ENCODE data around the gene PRKACA. TPM values are rescaled to one million over a fixed set of nuclear protein-coding genes. Genes with fewer than 3 reads are reported as not detected.

The PRKACA gene
- total RNA-seq, 1 donor from 2014 or later, result 82.9 TPM

GRCh38 chr19:14141041-14141440 is 23.5 kb upstream of the PRKACA start:
- H3K27ac Mint-ChIP-seq (ENCODE audit: unreplicated experiment), result no peak overlapping the region
- H3K27me3 Mint-ChIP-seq (ENCODE audit: unreplicated experiment), result peaks cover 2% of the 10 kb centered on the region
- no peak for TF ChIP-seq CTCF (IDR thresholded peaks at IDR 0.05; ENCODE audit: partially characterized antibody, unreplicated experiment)
- no peaks in the 10 kb centered on the region for H3K36me3 Mint-ChIP-seq (ENCODE audit: unreplicated experiment)
- H3K9me3 Mint-ChIP-seq (ENCODE audit: unreplicated experiment), result peaks cover 1% of the 10 kb centered on the region
- peaks cover 2% of the 10 kb centered on the region for H3K4me1 Mint-ChIP-seq (ENCODE audit: low read depth, unreplicated experiment)
- no peak for DNase-seq
- no peak overlapping the region for H3K4me3 Mint-ChIP-seq (ENCODE audit: unreplicated experiment)

- no peak for DNase-seq
- Mint-ChIP-seq H3K27ac (ENCODE audit: unreplicated experiment) (no peak overlapping the region), H3K27me3 (ENCODE audit: unreplicated experiment) (peaks cover 6% of the 10 kb centered on the region), H3K36me3 (ENCODE audit: unreplicated experiment) (no peaks in the 10 kb centered on the region), H3K4me1 (ENCODE audit: low read depth, unreplicated experiment) (peaks cover 3% of the 10 kb centered on the region), H3K4me3 (ENCODE audit: unreplicated experiment) (no peak overlapping the region), H3K9me3 (ENCODE audit: unreplicated experiment) (peaks cover 3% of the 10 kb centered on the region)
- TF ChIP-seq CTCF (IDR thresholded peaks at IDR 0.05; ENCODE audit: partially characterized antibody, unreplicated experiment), result no peak
Measured at GRCh38 chr19:14139944-14140343, 22.4 kb upstream of the PRKACA start.

GRCh38 chr19:14138576-14139265 is 21.2 kb upstream of the PRKACA start:
- H3K27me3 Mint-ChIP-seq (ENCODE audit: unreplicated experiment), result peaks cover 6% of the 10 kb centered on the region
- no peak overlapping the region for H3K4me3 Mint-ChIP-seq (ENCODE audit: unreplicated experiment)
- no peak for TF ChIP-seq CTCF (IDR thresholded peaks at IDR 0.05; ENCODE audit: partially characterized antibody, unreplicated experiment)
- no peaks in the 10 kb centered on the region for H3K36me3 Mint-ChIP-seq (ENCODE audit: unreplicated experiment)
- no peak overlapping the region for H3K27ac Mint-ChIP-seq (ENCODE audit: unreplicated experiment)
- H3K4me1 Mint-ChIP-seq (ENCODE audit: low read depth, unreplicated experiment), result peaks cover 6% of the 10 kb centered on the region
- peaks cover 3% of the 10 kb centered on the region for H3K9me3 Mint-ChIP-seq (ENCODE audit: unreplicated experiment)
- no peak for DNase-seq

GRCh38 chr19:14136509-14137281 is 19.1 kb upstream of the PRKACA start, which contains the start of gene ASF1B:
Gene ASF1B (minus strand): TSS chr19:14136589. CDS start chr19:14136456, 133 bp downstream.
- TF ChIP-seq CTCF (IDR thresholded peaks at IDR 0.05; ENCODE audit: partially characterized antibody, unreplicated experiment), result peak; percentile 76
- DNase-seq, result peak; percentile 97
- Mint-ChIP-seq H3K27me3 (ENCODE audit: unreplicated experiment) (peaks cover 6% of the 10 kb centered on the region), H3K9me3 (ENCODE audit: unreplicated experiment) (peaks cover 3% of the 10 kb centered on the region), H3K4me3 (ENCODE audit: unreplicated experiment) (peak within 1 kb of the TSS; percentile 98), H3K4me1 (ENCODE audit: low read depth, unreplicated experiment) (peaks cover 6% of the 10 kb centered on the region), H3K36me3 (ENCODE audit: unreplicated experiment) (no peaks in the 10 kb centered on the region), H3K27ac (ENCODE audit: unreplicated experiment) (peak within 1 kb of the TSS; percentile 88)

Data from glutamatergic neuron (in vitro differentiated cells).